ENCODE data around the gene LAG3.
"Not testable (repeated sequence)": the region's sequence is repeated elsewhere in the genome, so short reads cannot be mapped to it uniquely, and the experiment has no call there.

LAG3 gene

GRCh38 chr12:6772331-6772695, at the start of gene LAG3:
TSS of gene LAG3 (plus strand) at chr12:6772520. CDS start at chr12:6772853, 333 bp downstream.
- no peak for DNase-seq (ENCODE audit: low spot score)

- DNase-seq (ENCODE audit: low spot score): no peak
These were observed 49.5 kb upstream of the LAG3 start for GRCh38 chr12:6722863-6723262.

GRCh38 chr12:6723607-6724408, 48.5 kb upstream of the LAG3 start, which contains the start of gene COPS7A:
TSS of gene COPS7A (plus strand) at chr12:6724046. CDS start at chr12:6724657, 611 bp downstream.
- peak; percentile 96 for DNase-seq (ENCODE audit: low spot score)

- peak; percentile 49 for DNase-seq (ENCODE audit: low spot score)
These were observed 47.9 kb upstream of the LAG3 start for GRCh38 chr12:6724409-6724797.

- no peak for DNase-seq (ENCODE audit: low spot score)
These were observed 47.0 kb upstream of the LAG3 start for GRCh38 chr12:6725350-6725749.

GRCh38 chr12:6729186-6729585, 43.1 kb upstream of the LAG3 start:
- DNase-seq (ENCODE audit: low spot score): no peak

- DNase-seq (ENCODE audit: low spot score): no peak
These were observed 42.2 kb upstream of the LAG3 start for GRCh38 chr12:6730169-6730568.

- DNase-seq (ENCODE audit: low spot score): no peak
These were observed 37.6 kb upstream of the LAG3 start for GRCh38 chr12:6734506-6735387.

GRCh38 chr12:6735448-6736191, 36.7 kb upstream of the LAG3 start:
- peak; percentile 73 for DNase-seq (ENCODE audit: low spot score)

- no peak for DNase-seq (ENCODE audit: low spot score)
These were observed 35.6 kb upstream of the LAG3 start for GRCh38 chr12:6736754-6737153.

GRCh38 chr12:6742080-6742479, 30.2 kb upstream of the LAG3 start:
- not testable (repeated sequence) for DNase-seq (ENCODE audit: low spot score)

GRCh38 chr12:6742834-6743233, 29.5 kb upstream of the LAG3 start:
- no peak for DNase-seq (ENCODE audit: low spot score)

GRCh38 chr12:6743300-6743699, 29.0 kb upstream of the LAG3 start:
- DNase-seq (ENCODE audit: low spot score): not testable (repeated sequence)

- no peak for DNase-seq (ENCODE audit: low spot score)
These were observed 26.4 kb upstream of the LAG3 start for GRCh38 chr12:6745741-6746525.

- DNase-seq (ENCODE audit: low spot score): no peak
These were observed 25.1 kb upstream of the LAG3 start for GRCh38 chr12:6747216-6747615.

GRCh38 chr12:6748761-6749160, 23.6 kb upstream of the LAG3 start:
- no peak for DNase-seq (ENCODE audit: low spot score)

GRCh38 chr12:6750506-6750905, 21.8 kb upstream of the LAG3 start:
- no peak for DNase-seq (ENCODE audit: low spot score)

- no peak for DNase-seq (ENCODE audit: low spot score)
These were observed 20.6 kb upstream of the LAG3 start for GRCh38 chr12:6751767-6752166.

GRCh38 chr12:6752167-6752920, 20.0 kb upstream of the LAG3 start:
- peak; percentile 69 for DNase-seq (ENCODE audit: low spot score)

- DNase-seq (ENCODE audit: low spot score): peak; percentile 98
These were observed 19.2 kb upstream of the LAG3 start, which contains the start of gene MLF2 for GRCh38 chr12:6752921-6753771. TSS of gene MLF2 (minus strand) at chr12:6753141. CDS start at chr12:6752334, 807 bp downstream.
